ES-I3 (cell line): ENCODE measurements around the gene PRRC1.

Experiments used
- H3K36me3 ChIP-seq: 2 replicates; pipeline ENCODE4 v1.6.1; 2013; ENCODE audit warnings: mild to moderate bottlenecking, low read length, control low read depth, moderate library complexity; ENCODE audit not compliant: insufficient read depth
- H3K4me1 ChIP-seq: 2 replicates; pipeline ENCODE4 v1.6.1; 2013; ENCODE audit warnings: mild to moderate bottlenecking, control low read depth, low read length; ENCODE audit not compliant: insufficient read depth
- H3K9ac ChIP-seq: 2 replicates; pipeline ENCODE4 v1.6.1; 2013; ENCODE audit warnings: low read depth, mild to moderate bottlenecking, low read length, moderate library complexity
- H3K9me3 ChIP-seq: 2 replicates; pipeline ENCODE4 v1.6.1; 2013; ENCODE audit warnings: mild to moderate bottlenecking, low read length, moderate library complexity; ENCODE audit not compliant: control insufficient read depth, insufficient read depth

The PRRC1 gene

DNA sequence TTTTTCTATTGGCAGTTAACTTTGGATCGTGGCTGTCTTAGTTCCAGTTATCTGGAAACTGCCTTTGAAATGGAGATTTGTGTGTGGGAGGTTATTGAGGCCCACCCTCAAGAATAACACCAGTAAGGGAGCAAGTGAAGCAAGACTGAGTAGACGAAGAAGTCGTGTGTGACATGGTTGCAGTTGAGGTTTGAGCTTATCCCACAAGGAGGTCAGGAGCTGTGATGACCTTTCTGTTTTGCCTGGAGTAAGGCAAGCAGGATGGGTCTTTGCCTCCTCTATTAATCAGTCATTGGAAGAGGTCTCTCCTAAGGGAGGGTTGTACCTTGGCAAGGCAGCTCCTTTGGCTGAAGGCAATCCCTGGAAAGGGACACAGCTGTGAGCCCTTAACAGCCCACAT, 81.9 kb downstream of the PRRC1 start:
- Histone ChIP-seq H3K9ac (no peak overlapping the region), H3K4me1 (peaks cover 7% of the 10 kb centered on the region; the same call in 1 of the 2 replicates), H3K9me3 (0 out of 2 replicates have a peak, but pooled peaks cover 3% of the 10 kb centered on the region), H3K36me3 (no peaks in the 10 kb centered on the region; the same call in 1 of the 2 replicates)

DNA sequence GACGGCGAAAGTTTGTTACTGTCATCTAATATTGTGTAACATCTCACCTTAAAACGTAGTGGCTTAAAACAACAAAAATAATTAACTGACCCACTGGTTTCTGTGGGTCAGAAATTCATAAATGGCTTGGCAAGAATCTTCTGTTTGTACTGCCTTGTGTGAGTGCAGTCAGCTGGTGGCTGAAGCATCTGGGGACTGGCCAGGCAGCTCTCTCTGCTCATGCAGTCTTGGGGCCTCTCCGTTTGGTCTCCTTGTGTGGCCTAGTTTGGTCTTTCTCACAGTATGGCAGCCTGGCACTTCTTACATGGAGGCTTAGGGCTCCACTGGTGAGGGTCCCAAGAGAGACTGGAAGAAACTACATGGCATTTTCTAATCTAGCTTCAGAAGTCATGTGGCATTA, 82.4 kb downstream of the PRRC1 start:
- Histone ChIP-seq H3K9me3 (0 out of 2 replicates have a peak, but pooled peaks cover 3% of the 10 kb centered on the region), H3K36me3 (no peaks in the 10 kb centered on the region; the same call in 1 of the 2 replicates), H3K9ac (no peak overlapping the region), H3K4me1 (peaks cover 7% of the 10 kb centered on the region; the same call in 1 of the 2 replicates)

DNA sequence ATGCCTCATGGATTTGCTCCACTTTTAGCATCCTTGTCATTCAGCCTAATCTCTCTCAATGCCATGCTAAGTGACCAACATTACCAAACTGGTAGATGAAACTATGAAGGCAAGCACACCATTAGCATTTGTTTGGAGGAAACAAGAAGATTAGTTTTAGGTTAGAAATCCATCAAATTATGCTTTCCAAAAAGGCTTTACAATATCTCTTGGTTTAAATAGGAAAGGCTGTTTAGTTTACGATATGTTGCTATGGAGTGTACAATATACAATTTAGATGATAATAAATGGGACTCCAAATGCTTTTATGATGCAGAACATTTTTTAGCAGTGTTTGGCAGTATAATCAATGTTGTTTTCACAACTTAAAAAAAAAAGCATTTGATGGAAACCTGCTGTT, 83.7 kb downstream of the PRRC1 start:
- Histone ChIP-seq H3K4me1 (peaks cover 7% of the 10 kb centered on the region; the same call in 1 of the 2 replicates), H3K9ac (no peak overlapping the region), H3K36me3 (no peaks in the 10 kb centered on the region; the same call in 1 of the 2 replicates), H3K9me3 (0 out of 2 replicates have a peak, but pooled peaks cover 3% of the 10 kb centered on the region)

- H3K9me3 ChIP-seq: 0 out of 2 replicates have a peak, but pooled peaks cover 3% of the 10 kb centered on the region
- H3K9ac ChIP-seq: no peak overlapping the region
- peaks cover 7% of the 10 kb centered on the region; the same call in 1 of the 2 replicates for H3K4me1 ChIP-seq
- no peaks in the 10 kb centered on the region; the same call in 1 of the 2 replicates for H3K36me3 ChIP-seq
Observed at GRCh38 chr5:127601601-127602000, 84.2 kb downstream of the PRRC1 start.

- 0 out of 2 replicates have a peak, but pooled peaks cover 3% of the 10 kb centered on the region for H3K9me3 ChIP-seq
- peaks cover 7% of the 10 kb centered on the region; the same call in 1 of the 2 replicates for H3K4me1 ChIP-seq
- H3K9ac ChIP-seq: no peak overlapping the region
- H3K36me3 ChIP-seq: no peaks in the 10 kb centered on the region; the same call in 1 of the 2 replicates
Observed at GRCh38 chr5:127602481-127602880, 85.0 kb downstream of the PRRC1 start.

DNA sequence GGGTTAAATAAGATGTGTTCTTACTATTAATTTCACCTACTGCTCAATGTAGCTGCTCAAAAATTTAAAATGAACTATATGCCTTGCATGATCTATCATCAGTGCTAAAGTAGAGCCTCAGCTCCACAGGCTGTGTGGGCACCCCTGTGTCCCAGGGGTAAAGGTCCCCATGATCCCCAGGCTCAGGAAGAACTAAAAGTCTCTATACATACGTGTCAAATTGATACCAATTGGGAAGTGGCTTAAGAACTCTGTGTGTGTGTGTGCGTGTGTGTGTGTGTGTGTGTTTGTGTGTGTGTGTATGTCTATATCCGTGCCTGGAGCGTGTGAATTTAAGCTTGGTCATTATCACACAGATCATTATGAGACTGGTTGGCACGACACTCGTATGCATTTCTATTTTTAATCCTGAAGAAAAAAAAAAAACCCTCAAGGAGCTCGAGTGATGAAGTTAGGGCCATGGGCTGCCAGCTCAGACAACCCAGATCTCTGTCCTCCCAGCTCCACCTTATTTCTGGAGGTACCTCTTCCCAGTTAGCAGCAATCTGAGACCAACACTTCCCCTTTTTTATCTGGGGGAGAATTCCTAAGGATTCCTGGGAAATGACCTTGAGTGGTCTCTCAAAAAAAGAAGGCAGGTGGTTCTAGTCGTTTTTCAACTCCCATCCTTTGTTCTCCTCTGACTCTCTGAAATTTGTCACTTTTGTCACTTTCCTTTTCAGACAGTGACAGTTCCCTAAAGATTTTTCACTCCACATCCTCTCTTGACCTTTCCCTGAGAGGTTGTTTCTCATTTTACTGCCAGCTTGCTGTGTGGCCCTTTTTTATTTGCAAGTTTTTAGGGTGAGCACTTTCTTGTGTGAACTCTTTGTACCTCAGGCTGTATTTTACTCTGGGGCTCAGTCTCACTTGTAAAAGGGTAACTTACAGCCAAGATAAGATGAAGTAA, 85.7 kb downstream of the PRRC1 start:
- Histone ChIP-seq H3K4me1 (peaks cover 7% of the 10 kb centered on the region; the same call in 1 of the 2 replicates), H3K36me3 (no peaks in the 10 kb centered on the region; the same call in 1 of the 2 replicates), H3K9ac (no peak overlapping the region), H3K9me3 (0 out of 2 replicates have a peak, but pooled peaks cover 3% of the 10 kb centered on the region)
